Stromal cell of bone marrow (primary cell): ENCODE results near the gene APLP1.
"Not testable (repeated sequence)": the region's sequence is repeated elsewhere in the genome, so short reads cannot be mapped to it uniquely, and the experiment has no call there.

Experiments
- DNase-seq: peaks from one replicate; pipeline ENCODE4 v3.0.0-alpha.2; 2012; ENCODE audit warnings: low read depth

Gene APLP1

GRCh38 chr19:35904311-35905068 is 36.1 kb downstream of the APLP1 start:
- no peak for DNase-seq

- no peak for DNase-seq
Observed at GRCh38 chr19:35905178-35905727, 36.9 kb downstream of the APLP1 start.

- DNase-seq: no peak
Observed at GRCh38 chr19:35907377-35907745, 39.0 kb downstream of the APLP1 start.

GRCh38 chr19:35908010-35908441 is 39.7 kb downstream of the APLP1 start, which contains the start of gene TYROBP:
Gene TYROBP (minus strand): TSS chr19:35908295. CDS start chr19:35908228, 67 bp downstream.
- DNase-seq: no peak

GRCh38 chr19:35908973-35909683 is 40.8 kb downstream of the APLP1 start:
- DNase-seq: no peak

GRCh38 chr19:35909684-35910035 is 41.3 kb downstream of the APLP1 start:
- DNase-seq: no peak

- DNase-seq: not testable (repeated sequence)
Observed at GRCh38 chr19:35910355-35910754, 42.0 kb downstream of the APLP1 start.

- no peak for DNase-seq
Observed at GRCh38 chr19:35911173-35911572, 42.8 kb downstream of the APLP1 start.

GRCh38 chr19:35911790-35912189 is 43.4 kb downstream of the APLP1 start:
- DNase-seq: no peak

- no peak for DNase-seq
Observed at GRCh38 chr19:35913589-35913988, 45.2 kb downstream of the APLP1 start.

GRCh38 chr19:35915443-35915842 is 47.1 kb downstream of the APLP1 start:
- no peak for DNase-seq

- DNase-seq: no peak
Observed at GRCh38 chr19:35919306-35919705, 50.9 kb downstream of the APLP1 start.

- no peak for DNase-seq
Observed at GRCh38 chr19:35921012-35921411, 52.6 kb downstream of the APLP1 start.

GRCh38 chr19:35925501-35925900 is 57.1 kb downstream of the APLP1 start:
- no peak for DNase-seq

- no peak for DNase-seq
Observed at GRCh38 chr19:35928507-35928906, 60.1 kb downstream of the APLP1 start.
